ENCODE results near the gene USP48. TPM values are rescaled to one million over a fixed set of nuclear protein-coding genes. Genes with fewer than 3 reads are reported as not detected.

Gene USP48
- total and polyA plus RNA-seq, 10 of the 15 experiments (the other 5 are each of a cell fraction or from before 2014, with no cell fraction given) = 21.2 to 115 (median 75.5) TPM

GRCh38 chr1:21659099-21659923 is 123.6 kb downstream of the USP48 start (continued):
- TF ChIP-seq HDAC6 (IDR thresholded peaks at IDR 0.05; ENCODE audit: unreplicated experiment) (no peak), DPF2 (IDR thresholded peaks at IDR 0.05) (0 out of 2 replicates have a peak, but pooled peaks have one; percentile 42), MYB (IDR thresholded peaks at IDR 0.05; ENCODE audit: borderline replicate concordance, low read depth, low read length) (no peak), EED (IDR thresholded peaks at IDR 0.05; ENCODE audit: low read depth) (no peak), NFXL1 (IDR thresholded peaks at IDR 0.05; ENCODE audit: borderline replicate concordance) (no peak), ZBTB4 (CRISPR knock-in tag; IDR thresholded peaks at IDR 0.05) (no peak), SMARCA5 (IDR thresholded peaks at IDR 0.05) (peak; percentile 75; the same call in 1 of the 2 replicates), NFYA (IDR thresholded peaks at IDR 0.05; ENCODE audit: borderline replicate concordance, low read depth, low read length) (no peak), MTA3 (IDR thresholded peaks at IDR 0.05; ENCODE audit: borderline replicate concordance, low read length) (no peak), CBFB (IDR thresholded peaks at IDR 0.05; ENCODE audit: low read depth) (no peak), POU2F2 (IDR thresholded peaks at IDR 0.05; ENCODE audit: borderline replicate concordance, low read depth, low read length) (no peak), PKNOX1 (IDR thresholded peaks at IDR 0.05) (no peak), CUX1 (IDR thresholded peaks at IDR 0.05; ENCODE audit: insufficient replicate concordance, low read depth, low read length) (no peak), RCOR1 (conservative IDR thresholded peaks at IDR 0.05; ENCODE audit: low read depth, low read length) (peak; percentile 98), ZNF384 (IDR thresholded peaks at IDR 0.05; ENCODE audit: borderline replicate concordance, low read depth, low read length) (no peak), SKIL (IDR thresholded peaks at IDR 0.05; ENCODE audit: low read depth, poor library complexity, severe bottlenecking) (no peak), ZNF24 (IDR thresholded peaks at IDR 0.05) (0 out of 2 replicates have a peak, but pooled peaks have one; percentile 36), NR2C2 (IDR thresholded peaks at IDR 0.05; ENCODE audit: borderline replicate concordance, control insufficient read depth, insufficient read length, low read depth) (no peak)

Measured in GM12878 (cell line).